Measurements from ENCODE around the gene PRUNE2. TPM values are rescaled to one million over a fixed set of nuclear protein-coding genes. Genes with fewer than 3 reads are reported as not detected.

The PRUNE2 gene
- polyA plus RNA-seq, 3 donors, result 0.72 to 1.8 (median 1.5) TPM

DNA sequence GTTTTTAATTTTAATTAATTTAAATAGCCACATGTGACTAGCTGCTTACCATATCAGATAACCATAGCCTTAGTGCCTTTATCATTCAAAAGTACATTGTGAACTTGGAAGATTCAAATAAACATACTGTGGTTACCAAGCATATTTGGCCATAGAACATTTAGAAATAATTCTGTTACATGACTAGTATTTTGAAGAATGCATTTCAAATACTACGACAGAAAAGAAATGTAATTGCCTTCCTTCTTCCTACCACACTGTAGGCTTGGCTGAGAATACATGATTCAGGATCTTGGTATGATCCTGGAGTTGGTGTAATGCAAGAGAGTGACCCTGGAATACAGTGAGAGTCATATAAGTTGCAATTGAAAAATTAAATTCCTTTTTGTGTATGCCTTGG, 251.3 kb downstream of the PRUNE2 start:
- no CpG with 5 or more reads among the region's 1 CpG for WGBS (ENCODE audit: insufficient coverage)
- H2AFZ ChIP-seq (ENCODE audit: insufficient read depth, low read depth, low read length, poor library complexity, severe bottlenecking), result no peak overlapping the region
- no peaks in the 10 kb centered on the region for H3K9me3 Mint-ChIP-seq
- no peak overlapping the region for H3K4me2 ChIP-seq (replicated peaks; ENCODE audit: extremely low read depth, low read length, poor library complexity, severe bottlenecking)
- no peaks in the 10 kb centered on the region for H3K9me3 ChIP-seq (replicated peaks in 1 of 2; ENCODE audit: control insufficient read depth in 1 of 2, insufficient read depth in 1 of 2, low read length in 2 of 2)
- H3K27me3 Mint-ChIP-seq (ENCODE audit: low read depth in 3 of 3), result peaks cover 0 to 1% (median 0%) of the 10 kb centered on the region in 3 donors
- peaks cover 59% of the 10 kb centered on the region for H3K4me1 Mint-ChIP-seq
- H3K4me3 ChIP-seq (replicated peaks in 1 of 3; ENCODE audit: low read depth in 2 of 3, low read length in 3 of 3), result no peak overlapping the region
- peaks cover 47 to 62% of the 10 kb centered on the region in 2 donors for H3K4me1 ChIP-seq (ENCODE audit: control insufficient read depth in 1 of 2, insufficient read depth in 2 of 2, low read length in 2 of 2)
- no peaks in the 10 kb centered on the region for H3K36me3 Mint-ChIP-seq
- H3K36me3 ChIP-seq (replicated peaks in 1 of 2; ENCODE audit: control insufficient read depth in 1 of 2, insufficient read depth in 2 of 2, low read length in 2 of 2), result no peaks in the 10 kb centered on the region
- no peak overlapping the region for H3K9ac ChIP-seq (ENCODE audit: insufficient read depth, low read length, poor library complexity, severe bottlenecking)
- H3K79me2 ChIP-seq (ENCODE audit: insufficient read depth, low read length), result no peaks in the 10 kb centered on the region
- no peaks in the 10 kb centered on the region for H3K27me3 ChIP-seq (ENCODE audit: control insufficient read depth in 2 of 2, insufficient read depth in 2 of 2, low read length in 2 of 2)
- H3K27ac Mint-ChIP-seq, result peak overlapping the region in 2 of 7 donors; percentile 37 to 51
- H3K27ac ChIP-seq (ENCODE audit: low read depth in 1 of 2, low read length in 2 of 2), result no peak overlapping the region
- intact Hi-C loops (cut with micrococcal nuclease), result loop anchor here in 1 of 2 donors (10.0 kb wide), 1 partner anchor 50 kb away; no protein-coding TSS in a partner anchor
- H3K4me3 Mint-ChIP-seq, result no peak overlapping the region
- H4K20me1 ChIP-seq (ENCODE audit: insufficient read depth, low read length), result no peaks in the 10 kb centered on the region
- DNase-seq, result no peak
- TF ChIP-seq, protein P1, sequence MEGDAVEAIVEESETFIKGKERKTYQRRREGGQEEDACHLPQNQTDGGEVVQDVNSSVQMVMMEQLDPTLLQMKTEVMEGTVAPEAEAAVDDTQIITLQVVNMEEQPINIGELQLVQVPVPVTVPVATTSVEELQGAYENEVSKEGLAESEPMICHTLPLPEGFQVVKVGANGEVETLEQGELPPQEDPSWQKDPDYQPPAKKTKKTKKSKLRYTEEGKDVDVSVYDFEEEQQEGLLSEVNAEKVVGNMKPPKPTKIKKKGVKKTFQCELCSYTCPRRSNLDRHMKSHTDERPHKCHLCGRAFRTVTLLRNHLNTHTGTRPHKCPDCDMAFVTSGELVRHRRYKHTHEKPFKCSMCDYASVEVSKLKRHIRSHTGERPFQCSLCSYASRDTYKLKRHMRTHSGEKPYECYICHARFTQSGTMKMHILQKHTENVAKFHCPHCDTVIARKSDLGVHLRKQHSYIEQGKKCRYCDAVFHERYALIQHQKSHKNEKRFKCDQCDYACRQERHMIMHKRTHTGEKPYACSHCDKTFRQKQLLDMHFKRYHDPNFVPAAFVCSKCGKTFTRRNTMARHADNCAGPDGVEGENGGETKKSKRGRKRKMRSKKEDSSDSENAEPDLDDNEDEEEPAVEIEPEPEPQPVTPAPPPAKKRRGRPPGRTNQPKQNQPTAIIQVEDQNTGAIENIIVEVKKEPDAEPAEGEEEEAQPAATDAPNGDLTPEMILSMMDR (IDR thresholded peaks at IDR 0.05), result no peak

DNA sequence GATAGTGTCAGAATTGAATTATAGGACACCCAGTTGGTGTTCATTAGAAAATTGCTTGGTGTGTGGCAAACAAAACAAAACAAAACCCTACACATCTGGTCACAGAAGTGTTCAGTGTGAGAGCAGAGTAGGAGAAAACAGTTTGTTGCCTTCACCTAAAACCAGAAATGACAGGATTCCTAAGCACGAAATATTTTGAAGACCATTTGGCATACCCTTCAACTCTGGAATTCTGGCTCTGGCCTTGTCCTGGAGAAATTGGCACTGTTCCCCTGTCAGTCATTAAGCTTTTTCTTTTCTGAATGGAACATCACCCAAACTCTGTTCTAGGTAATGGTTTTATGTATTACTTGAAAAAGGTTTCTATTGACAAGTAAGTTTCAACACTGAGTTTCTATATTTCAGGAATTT, 251.9 kb downstream of the PRUNE2 start:
- Histone ChIP-seq H3K4me2 (replicated peaks; ENCODE audit: extremely low read depth, low read length, poor library complexity, severe bottlenecking) (no peak overlapping the region), H3K9me3 (replicated peaks in 1 of 2; ENCODE audit: control insufficient read depth in 1 of 2, insufficient read depth in 1 of 2, low read length in 2 of 2) (no peaks in the 10 kb centered on the region), H3K36me3 (replicated peaks in 1 of 2; ENCODE audit: control insufficient read depth in 1 of 2, insufficient read depth in 2 of 2, low read length in 2 of 2) (no peaks in the 10 kb centered on the region), H3K4me1 (ENCODE audit: control insufficient read depth in 1 of 2, insufficient read depth in 2 of 2, low read length in 2 of 2) (peaks cover 47 to 62% of the 10 kb centered on the region in 2 donors), H2AFZ (ENCODE audit: insufficient read depth, low read depth, low read length, poor library complexity, severe bottlenecking) (peak overlapping the region; percentile 16), H3K27me3 (ENCODE audit: control insufficient read depth in 2 of 2, insufficient read depth in 2 of 2, low read length in 2 of 2) (no peaks in the 10 kb centered on the region), H3K79me2 (ENCODE audit: insufficient read depth, low read length) (no peaks in the 10 kb centered on the region), H4K20me1 (ENCODE audit: insufficient read depth, low read length) (no peaks in the 10 kb centered on the region), H3K9ac (ENCODE audit: insufficient read depth, low read length, poor library complexity, severe bottlenecking) (no peak overlapping the region), H3K27ac (ENCODE audit: low read depth in 1 of 2, low read length in 2 of 2) (peak overlapping the region in 1 of 2 donors; percentile 89), H3K4me3 (replicated peaks in 1 of 3; ENCODE audit: low read depth in 2 of 3, low read length in 3 of 3) (no peak overlapping the region)
- H3K36me3 Mint-ChIP-seq, result no peaks in the 10 kb centered on the region
- intact Hi-C loops (cut with micrococcal nuclease), result loop anchor here in 1 of 2 donors (10.0 kb wide), 1 partner anchor 49 kb away; no protein-coding TSS in a partner anchor
- H3K27me3 Mint-ChIP-seq (ENCODE audit: low read depth in 3 of 3), result peaks cover 0 to 1% (median 0%) of the 10 kb centered on the region in 3 donors
- H3K9me3 Mint-ChIP-seq, result no peaks in the 10 kb centered on the region
- H3K4me1 Mint-ChIP-seq, result peaks cover 59% of the 10 kb centered on the region
- no CpG with 5 or more reads among the region's 1 CpG for WGBS (ENCODE audit: insufficient coverage)
- TF ChIP-seq, protein P1 (IDR thresholded peaks at IDR 0.05), result no peak
- no peak for DNase-seq
- H3K4me3 Mint-ChIP-seq, result no peak overlapping the region
- H3K27ac Mint-ChIP-seq, result no peak overlapping the region

Data from CD14-positive monocyte (primary cell).